ENCODE results near the gene ATXN1. TPM values are rescaled to one million over a fixed set of nuclear protein-coding genes. Genes with fewer than 3 reads are reported as not detected.
A peak's percentile ranks its signal among the peaks of the same experiment; 100 is the strongest.

ATXN1 gene
- total and polyA plus RNA-seq, 2 of the 8 experiments (the other 6 are each of a cell fraction or from before 2014, with no cell fraction given): 1.6 to 4.0 TPM

GRCh38 chr6:16759181-16759645 lies 2.0 kb downstream of the ATXN1 start:
- Histone ChIP-seq H2BK15ac (ENCODE audit: low read length) (no peak overlapping the region), H2BK5ac (ENCODE audit: low read depth, low read length) (no peak overlapping the region), H3K18ac (ENCODE audit: extremely low read depth, low read length) (no peak overlapping the region), H4K20me1 (replicated peaks in 1 of 2; ENCODE audit: control insufficient read depth in 1 of 2, insufficient read depth in 2 of 2, low read length in 2 of 2) (peaks cover 0 to 2% of the 10 kb centered on the region in 2 experiments), H3K9me3 (ENCODE audit: insufficient read depth in 2 of 2, low read depth in 1 of 2, low read length in 1 of 2) (no peaks in the 10 kb centered on the region), H3K56ac (replicated peaks; ENCODE audit: insufficient read length, low read depth, low read length) (no peak overlapping the region), H2AFZ (ENCODE audit: low read length) (peak overlapping the region; percentile 66), H3K9ac (replicated peaks in 1 of 4; ENCODE audit: extremely low read depth in 1 of 4, low read depth in 3 of 4, low read length in 3 of 4) (peak overlapping the region in 2 of 4 experiments; percentile 21 to 43; a peak in 1 of 7 replicates), H3K4me1 (replicated peaks in 1 of 4; ENCODE audit: control insufficient read depth in 3 of 4, insufficient read depth in 4 of 4, low read length in 3 of 4) (peaks cover 8 to 22% (median 10%) of the 10 kb centered on the region in 4 experiments; a peak in 6 of 7 replicates), H3K23me2 (ENCODE audit: low read depth, low read length) (peaks cover 15% of the 10 kb centered on the region), H2BK120ac (replicated peaks; ENCODE audit: low read depth, low read length) (no peak overlapping the region), H3K36me3 (ENCODE audit: control insufficient read depth in 2 of 4, insufficient read depth in 4 of 4, low read length in 3 of 4) (no peaks in the 10 kb centered on the region), H3K4me2 (ENCODE audit: insufficient read depth in 1 of 2, low read depth in 2 of 2, low read length in 2 of 2) (peak overlapping the region; percentile 73 to 89), H3K23ac (ENCODE audit: insufficient read length) (no peak overlapping the region), H3K79me2 (ENCODE audit: control insufficient read depth in 1 of 2, insufficient read depth in 2 of 2, low read length in 2 of 2) (no peaks in the 10 kb centered on the region), H3K14ac (ENCODE audit: insufficient read length) (no peak overlapping the region), H4K8ac (ENCODE audit: extremely low read depth, insufficient read depth, low read length) (no peak overlapping the region), H3K4me3 (ENCODE audit: extremely low read depth in 1 of 4, insufficient read depth in 2 of 4, low read depth in 3 of 4, low read length in 4 of 4) (peak overlapping the region; percentile 63 to 84 (median 68)), H2BK12ac (ENCODE audit: low read depth, low read length) (no peak overlapping the region), H3K4ac (replicated peaks; ENCODE audit: insufficient read length, low read depth, low read length) (no peak overlapping the region), H3K27me3 (replicated peaks in 1 of 4; ENCODE audit: control insufficient read depth in 3 of 4, extremely low read depth in 1 of 4, insufficient read depth in 3 of 4, low read length in 3 of 4) (peaks cover 1 to 24% (median 12%) of the 10 kb centered on the region in 4 experiments; a peak in 6 of 7 replicates), H4K91ac (replicated peaks; ENCODE audit: insufficient read length, low read length) (no peak overlapping the region), H3K79me1 (ENCODE audit: low read depth, low read length) (no peaks in the 10 kb centered on the region), H4K5ac (ENCODE audit: insufficient read length, low read depth, low read length) (no peak overlapping the region), H2AK5ac (ENCODE audit: low read depth, low read length) (no peak overlapping the region), H2BK20ac (ENCODE audit: low read length) (no peak overlapping the region), H3K27ac (ENCODE audit: low read depth, low read length) (no peak overlapping the region)
- TF ChIP-seq, protein P1, sequence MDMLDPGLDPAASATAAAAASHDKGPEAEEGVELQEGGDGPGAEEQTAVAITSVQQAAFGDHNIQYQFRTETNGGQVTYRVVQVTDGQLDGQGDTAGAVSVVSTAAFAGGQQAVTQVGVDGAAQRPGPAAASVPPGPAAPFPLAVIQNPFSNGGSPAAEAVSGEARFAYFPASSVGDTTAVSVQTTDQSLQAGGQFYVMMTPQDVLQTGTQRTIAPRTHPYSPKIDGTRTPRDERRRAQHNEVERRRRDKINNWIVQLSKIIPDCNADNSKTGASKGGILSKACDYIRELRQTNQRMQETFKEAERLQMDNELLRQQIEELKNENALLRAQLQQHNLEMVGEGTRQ (IDR thresholded peaks at IDR 0.05; ENCODE audit: low read length): no peak
- no peak for TF ChIP-seq FOSL1 (IDR thresholded peaks at IDR 0.05; ENCODE audit: insufficient read depth, low read depth, low read length)
- no peak for FAIRE-seq
- DNase-seq (ENCODE audit: low read depth in 1 of 2, low spot score in 2 of 2): no peak
- 2% methylated on average over 8 of the region's 8 CpGs; no CpG with 5 or more reads in 1 of the 2 experiments for WGBS, 2 experiments (ENCODE audit: extremely low coverage in 1 of 2, insufficient coverage in 1 of 2, insufficient read length in 1 of 2, insufficient replicate concordance in 2 of 2, low coverage in 1 of 2, low lambda C conversion rate in 2 of 2, missing lambda C conversion rate in 1 of 2)
- POLR2A ChIA-PET (ENCODE audit: partially characterized antibody): interaction anchor here (0.6 to 1.3 kb wide), 2 partner anchors 62 to 340 kb away, joined by 3 read pairs; no protein-coding TSS in a partner anchor
- CTCF ChIA-PET (ENCODE audit: partially characterized antibody): interaction anchor here (0.7 to 1.8 kb wide), 8 partner anchors 11 to 442 kb away, joined by 3 to 6 read pairs (median 4); no protein-coding TSS in a partner anchor
